ENCODE measurements around the gene CDH23.

Gene CDH23

GRCh38 chr10:71744897-71745663, 348.4 kb downstream of the CDH23 start:
- intact Hi-C loops (cut with DNase I; ENCODE audit: low total_unique reads), result no loop called here
- H3K27me3 ChIP-seq, result no peaks in the 10 kb centered on the region
- H3K9me3 ChIP-seq, result peaks cover 0 to 4% (median 0%) of the 10 kb centered on the region in 3 donors
- H3K4me1 ChIP-seq, result peaks cover 3 to 28% (median 25%) of the 10 kb centered on the region in 4 donors
- no peak overlapping the region for H3K27ac ChIP-seq
- no peak overlapping the region for H3K4me3 ChIP-seq
- peaks cover 2 to 8% (median 7%) of the 10 kb centered on the region in 3 donors for H3K36me3 ChIP-seq
- no peak for DNase-seq
- no peak for TF ChIP-seq CTCF (IDR thresholded peaks at IDR 0.05)

GRCh38 chr10:71745664-71746250, 349.0 kb downstream of the CDH23 start:
- H3K36me3 ChIP-seq, result peaks cover 9 to 15% (median 14%) of the 10 kb centered on the region in 3 donors
- no peak for DNase-seq
- TF ChIP-seq CTCF (IDR thresholded peaks at IDR 0.05), result no peak
- intact Hi-C loops (cut with DNase I; ENCODE audit: low total_unique reads), result no loop called here
- no peaks in the 10 kb centered on the region for H3K27me3 ChIP-seq
- peaks cover 3 to 31% (median 25%) of the 10 kb centered on the region in 4 donors for H3K4me1 ChIP-seq
- no peak overlapping the region for H3K4me3 ChIP-seq
- peaks cover 0 to 4% (median 0%) of the 10 kb centered on the region in 3 donors for H3K9me3 ChIP-seq
- no peak overlapping the region for H3K27ac ChIP-seq

GRCh38 chr10:71746344-71747037, 349.8 kb downstream of the CDH23 start:
- H3K36me3 ChIP-seq, result peaks cover 10 to 22% (median 21%) of the 10 kb centered on the region in 3 donors
- intact Hi-C loops (cut with DNase I; ENCODE audit: low total_unique reads), result no loop called here
- H3K9me3 ChIP-seq, result peaks cover 0 to 4% (median 0%) of the 10 kb centered on the region in 3 donors
- H3K27ac ChIP-seq, result peak overlapping the region in 1 of 2 donors; percentile 4
- peaks cover 3 to 31% (median 25%) of the 10 kb centered on the region in 4 donors for H3K4me1 ChIP-seq
- DNase-seq, result no peak
- no peak for TF ChIP-seq CTCF (IDR thresholded peaks at IDR 0.05)
- H3K27me3 ChIP-seq, result no peaks in the 10 kb centered on the region
- no peak overlapping the region for H3K4me3 ChIP-seq

GRCh38 chr10:71747039-71747531, 350.4 kb downstream of the CDH23 start:
- peaks cover 0 to 4% (median 0%) of the 10 kb centered on the region in 3 donors for H3K9me3 ChIP-seq
- DNase-seq, result no peak
- peaks cover 3 to 31% (median 25%) of the 10 kb centered on the region in 4 donors for H3K4me1 ChIP-seq
- no peak overlapping the region for H3K4me3 ChIP-seq
- H3K27me3 ChIP-seq, result no peaks in the 10 kb centered on the region
- peaks cover 15 to 28% (median 27%) of the 10 kb centered on the region in 3 donors for H3K36me3 ChIP-seq
- TF ChIP-seq CTCF (IDR thresholded peaks at IDR 0.05), result no peak
- peak overlapping the region in 1 of 2 donors; percentile 4 for H3K27ac ChIP-seq
- intact Hi-C loops (cut with DNase I; ENCODE audit: low total_unique reads), result no loop called here
